ENCODE data around the gene CLNK. TPM values are rescaled to one million over a fixed set of nuclear protein-coding genes. Genes with fewer than 3 reads are reported as not detected.

The CLNK gene
- total and polyA plus RNA-seq, 2 of the 13 experiments (the other 11 are each of a cell fraction or from before 2014, with no cell fraction given): not detected

- DNase-seq (ENCODE audit: low spot score) (peak; percentile 38), ATAC-seq (peak; percentile 77), FAIRE-seq (peak; percentile 57)
- CTCF ChIA-PET (ENCODE audit: low intra/inter-chr PET ratio, low total read pairs): no interaction called here
- Histone ChIP-seq H2AFZ (ENCODE audit: low read length) (no peak overlapping the region), H3K27ac (ENCODE audit: extremely low read length, insufficient read depth, low read length) (no peak overlapping the region), H3K79me2 (ENCODE audit: insufficient read depth, low read length) (no peaks in the 10 kb centered on the region), H3K4me1 (ENCODE audit: insufficient read depth, low read length) (no peaks in the 10 kb centered on the region), H3K9ac (ENCODE audit: insufficient read depth, low read depth, low read length) (no peak overlapping the region), H3K4me3 (replicated peaks in 1 of 3; ENCODE audit: insufficient read depth in 1 of 3, low read depth in 2 of 3, low read length in 3 of 3) (no peak overlapping the region), H3K9me3 (ENCODE audit: low read length) (no peaks in the 10 kb centered on the region), H3K27me3 (ENCODE audit: control insufficient read depth in 1 of 2, insufficient read depth in 2 of 2, low read length in 2 of 2) (no peaks in the 10 kb centered on the region), H3K36me3 (replicated peaks in 1 of 2; ENCODE audit: control insufficient read depth in 1 of 2, insufficient read depth in 2 of 2, low read length in 2 of 2) (no peaks in the 10 kb centered on the region), H3K4me2 (ENCODE audit: low read depth, low read length) (no peak overlapping the region), H4K20me1 (ENCODE audit: insufficient read depth, low read length) (no peaks in the 10 kb centered on the region)
- intact Hi-C loops (cut with micrococcal nuclease; ENCODE audit: unreplicated experiment) (loop anchor here (1.0 kb wide), 1 partner anchor 870 kb away; no protein-coding TSS in a partner anchor), in situ Hi-C loops (cut with HindIII; ENCODE audit: extremely low pct_ligation_motif_present, low pct_unique_long_range_greater_than_20kb) (no loop called here)
- POLR2A ChIA-PET: no interaction called here
- 0% methylated on average over 6 of the region's 6 CpGs for WGBS (ENCODE audit: low lambda C conversion rate)
- TF ChIP-seq ZNF776 (CRISPR knock-in tag; IDR thresholded peaks at IDR 0.05) (no peak), STAG1 (CRISPR knock-in tag; IDR thresholded peaks at IDR 0.05) (peak; percentile 73), TRIM22 (IDR thresholded peaks at IDR 0.05) (no peak), SMC3 (IDR thresholded peaks at IDR 0.05; ENCODE audit: low read length) (peak; percentile 60; the same call in 1 of the 2 replicates), CEBPB (IDR thresholded peaks at IDR 0.05; ENCODE audit: borderline replicate concordance, low read depth, low read length) (0 out of 2 replicates have a peak, but pooled peaks have one; percentile 10), ZNF326 (CRISPR knock-in tag; IDR thresholded peaks at IDR 0.05; ENCODE audit: borderline replicate concordance) (no peak), CEBPG (CRISPR knock-in tag; IDR thresholded peaks at IDR 0.05) (peak; percentile 17; the same call in 1 of the 2 replicates), ZNF34 (CRISPR knock-in tag; IDR thresholded peaks at IDR 0.05; ENCODE audit: borderline replicate concordance) (no peak), HNRNPUL1 (IDR thresholded peaks at IDR 0.05; ENCODE audit: low read depth, low read length) (no peak), RAD21 (CRISPR knock-in tag; IDR thresholded peaks at IDR 0.05) (0 out of 2 replicates have a peak, but pooled peaks have one; percentile 29)
- TF ChIP-seq, protein P1, sequence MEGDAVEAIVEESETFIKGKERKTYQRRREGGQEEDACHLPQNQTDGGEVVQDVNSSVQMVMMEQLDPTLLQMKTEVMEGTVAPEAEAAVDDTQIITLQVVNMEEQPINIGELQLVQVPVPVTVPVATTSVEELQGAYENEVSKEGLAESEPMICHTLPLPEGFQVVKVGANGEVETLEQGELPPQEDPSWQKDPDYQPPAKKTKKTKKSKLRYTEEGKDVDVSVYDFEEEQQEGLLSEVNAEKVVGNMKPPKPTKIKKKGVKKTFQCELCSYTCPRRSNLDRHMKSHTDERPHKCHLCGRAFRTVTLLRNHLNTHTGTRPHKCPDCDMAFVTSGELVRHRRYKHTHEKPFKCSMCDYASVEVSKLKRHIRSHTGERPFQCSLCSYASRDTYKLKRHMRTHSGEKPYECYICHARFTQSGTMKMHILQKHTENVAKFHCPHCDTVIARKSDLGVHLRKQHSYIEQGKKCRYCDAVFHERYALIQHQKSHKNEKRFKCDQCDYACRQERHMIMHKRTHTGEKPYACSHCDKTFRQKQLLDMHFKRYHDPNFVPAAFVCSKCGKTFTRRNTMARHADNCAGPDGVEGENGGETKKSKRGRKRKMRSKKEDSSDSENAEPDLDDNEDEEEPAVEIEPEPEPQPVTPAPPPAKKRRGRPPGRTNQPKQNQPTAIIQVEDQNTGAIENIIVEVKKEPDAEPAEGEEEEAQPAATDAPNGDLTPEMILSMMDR (CRISPR knock-in tag; IDR thresholded peaks at IDR 0.05): peak; percentile 76
- BruUV-seq (replicated peaks): no TSS peak
Measured at GRCh38 chr4:10554694-10555093, 129.9 kb downstream of the CLNK start.
